Suppressor macrophage treated with lipopolysaccharide for 1 hour (primary cell): ENCODE results near the gene TCF4.

Experiments
- DNase-seq, 3 donors: peaks; one replicate each; pipeline ENCODE4 v3.0.0-alpha.2; 2020 to 2022

TCF4 gene

DNA sequence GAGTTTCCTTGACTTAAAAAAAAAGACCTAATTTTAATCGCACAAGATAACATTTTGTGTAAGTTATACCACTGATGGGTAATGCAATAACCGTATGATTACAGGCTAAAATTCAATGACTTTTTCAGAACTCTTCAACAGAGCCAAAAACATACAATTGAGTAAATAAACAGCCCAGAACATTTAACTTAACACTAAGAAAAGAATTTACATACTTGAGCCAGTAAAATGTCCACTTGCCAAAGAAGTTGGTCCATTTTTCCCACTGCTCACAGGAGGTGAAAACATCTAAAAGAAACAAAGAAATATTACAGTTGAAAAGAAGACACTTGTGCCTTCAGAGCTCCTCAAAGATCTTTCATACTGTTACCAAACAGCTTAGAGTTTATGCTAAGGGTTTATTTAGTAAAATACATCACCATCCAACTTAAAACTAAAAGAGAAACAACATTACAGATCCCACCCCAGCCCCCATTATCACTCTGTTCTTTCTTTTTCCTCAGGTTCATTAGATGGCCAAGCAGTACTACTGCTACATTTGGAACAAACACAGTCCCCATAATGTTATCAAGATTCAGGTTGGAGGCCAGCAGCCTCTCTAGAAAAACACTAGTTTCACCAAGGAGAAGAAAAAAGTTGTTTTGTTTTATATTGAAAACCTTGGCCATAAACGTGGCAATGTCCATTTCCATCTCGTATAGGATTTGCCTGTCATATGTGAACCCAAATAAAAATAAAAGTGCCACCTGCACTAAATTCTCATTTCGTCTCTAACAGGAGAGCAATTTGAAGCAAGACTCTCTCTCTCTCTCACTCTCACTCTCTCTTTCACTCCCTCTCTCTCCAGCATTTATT lies 2.7 kb downstream of the TCF4 start:
- DNase-seq: no peak

DNA sequence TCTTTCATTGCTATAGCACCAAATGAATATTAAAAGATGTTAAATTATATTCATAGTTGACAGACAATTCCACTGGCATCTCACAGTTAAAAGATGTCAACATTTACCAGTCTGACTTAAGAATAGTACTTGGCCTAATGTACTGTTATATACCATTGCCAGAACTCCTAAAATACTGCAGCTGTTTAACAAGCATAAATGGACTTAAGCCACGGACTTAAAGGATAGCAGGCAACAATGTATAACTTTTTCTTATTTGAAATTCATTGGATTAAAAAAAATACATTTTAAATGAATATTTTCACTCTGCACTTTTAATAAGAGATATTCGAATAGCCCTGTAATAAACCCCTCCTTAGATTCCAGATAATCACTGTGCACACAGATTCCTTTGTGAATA lies 3.8 kb downstream of the TCF4 start:
- no peak for DNase-seq

DNA sequence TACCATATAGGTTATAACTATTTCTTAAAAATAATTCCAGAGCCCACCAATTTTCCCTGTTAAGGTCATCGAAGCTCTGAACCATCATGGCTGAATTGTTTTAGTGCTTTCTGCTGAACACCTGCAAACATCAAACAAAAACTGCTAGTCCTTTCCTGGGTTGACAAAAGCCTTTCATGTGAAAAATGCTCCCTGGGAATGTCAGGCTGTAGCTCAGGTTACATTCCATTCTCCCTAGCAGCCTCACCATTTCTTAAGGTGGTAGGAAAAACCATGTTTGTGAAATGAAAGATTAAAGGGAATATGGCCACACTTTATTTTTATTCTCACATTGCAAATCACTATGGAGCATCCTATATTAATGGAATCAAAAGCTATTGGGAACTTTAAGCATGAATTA lies 5.7 kb downstream of the TCF4 start:
- DNase-seq: no peak

DNA sequence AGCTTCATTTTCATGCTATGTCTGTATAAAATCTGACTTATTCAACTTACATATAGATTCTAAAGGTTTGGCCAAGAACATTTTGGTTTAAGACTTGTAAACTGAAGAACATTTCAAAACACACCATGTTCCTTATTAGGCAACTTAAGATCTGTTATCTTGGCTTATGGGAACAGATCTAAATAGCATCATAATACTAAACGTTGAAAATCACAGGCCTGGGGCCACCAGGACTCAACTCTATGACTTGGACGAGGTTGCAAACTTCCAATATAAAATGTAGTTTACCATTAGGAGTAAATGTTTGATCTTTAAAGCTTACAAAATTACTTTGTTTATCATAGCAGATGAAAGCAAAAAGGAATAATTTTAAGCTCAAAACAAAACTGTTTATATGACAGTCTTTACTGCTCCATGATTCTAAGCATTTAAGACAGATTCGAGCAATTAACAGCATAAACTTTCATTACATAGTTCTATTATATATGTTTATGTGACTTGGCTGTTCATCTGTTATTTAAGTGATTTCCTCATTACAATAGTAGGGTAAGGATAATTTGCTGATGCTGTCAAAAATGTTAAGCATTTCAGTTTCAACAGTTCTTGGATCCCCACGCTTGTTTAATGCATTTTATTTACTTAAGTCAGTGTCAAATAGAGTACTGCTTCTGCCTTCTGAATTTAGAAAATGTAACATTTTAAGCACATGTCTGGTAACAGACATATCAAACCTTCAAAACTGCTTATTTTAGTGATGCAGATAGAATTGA lies 8.3 kb downstream of the TCF4 start:
- DNase-seq: no peak

DNA sequence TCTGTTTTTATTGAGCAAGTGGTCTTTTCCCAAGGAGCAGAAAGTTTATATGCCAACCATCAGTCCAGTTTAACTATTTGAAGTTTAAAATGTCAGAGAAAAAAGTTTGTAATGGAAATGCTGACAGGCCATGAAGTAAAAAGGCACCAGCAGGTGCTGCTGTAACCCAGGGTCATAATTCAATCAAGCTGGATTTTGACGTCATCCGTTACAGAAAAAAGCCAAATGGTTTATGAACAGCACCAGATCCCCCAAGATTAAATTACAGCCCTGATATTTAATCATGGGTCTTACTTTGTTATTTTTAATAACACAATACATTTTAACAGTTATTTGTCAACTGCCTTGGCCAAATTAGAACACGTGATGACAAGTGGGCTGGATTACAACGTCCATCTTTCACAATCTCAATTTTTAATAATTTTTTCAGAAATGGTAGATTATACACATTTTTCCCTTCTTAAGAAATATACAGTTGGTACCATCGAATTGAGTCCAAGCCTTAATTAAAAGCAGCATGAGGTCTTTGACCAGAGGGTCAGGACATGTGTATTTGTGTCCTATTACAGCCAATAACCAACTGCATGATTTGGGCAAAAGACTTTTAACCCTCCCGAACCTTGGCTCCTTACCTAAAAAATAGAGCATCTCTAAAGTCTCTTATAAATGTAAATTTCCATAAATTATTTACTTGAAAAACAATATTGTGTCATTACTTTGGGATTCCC lies 10.0 kb downstream of the TCF4 start:
- peak in 1 of 3 donors; percentile 10 for DNase-seq

DNA sequence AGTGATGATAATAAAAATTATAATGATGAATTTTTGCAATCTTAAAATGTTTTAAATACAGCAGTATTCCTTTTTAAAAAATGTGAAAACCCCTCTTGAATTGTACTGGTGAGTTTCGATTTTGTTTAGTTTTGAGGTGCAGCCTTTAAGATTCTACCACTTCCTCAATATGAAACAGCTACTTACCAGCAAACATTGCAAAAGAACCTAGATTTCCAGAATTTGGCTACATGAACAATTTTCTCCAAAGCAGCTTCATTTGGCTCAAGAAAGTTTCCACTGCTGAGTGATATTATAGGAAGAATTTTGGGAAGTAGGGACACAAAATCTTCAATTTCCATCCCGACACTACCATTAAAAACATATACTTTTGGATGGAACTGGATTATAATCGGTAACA lies 12.0 kb downstream of the TCF4 start:
- DNase-seq: peak; percentile 51 to 84 (median 64)

DNA sequence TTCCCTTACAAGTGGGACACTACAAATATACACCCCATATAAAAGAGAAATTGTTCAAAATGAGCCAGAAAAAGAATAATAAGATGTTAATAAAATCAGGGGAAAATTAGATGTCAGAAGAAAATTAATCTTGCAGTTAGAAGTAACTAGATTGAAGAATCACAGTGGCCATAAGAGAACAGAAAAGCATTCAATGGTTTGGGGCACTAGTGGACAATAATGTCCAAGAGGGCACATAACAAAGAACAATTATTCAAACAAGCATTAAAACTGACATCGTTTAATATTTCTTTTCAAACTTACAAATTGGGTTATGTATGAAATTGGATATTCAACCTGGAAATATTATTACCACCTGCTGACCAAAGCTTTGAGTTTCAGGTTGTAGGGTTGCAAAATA lies 12.9 kb downstream of the TCF4 start:
- DNase-seq: no peak

DNA sequence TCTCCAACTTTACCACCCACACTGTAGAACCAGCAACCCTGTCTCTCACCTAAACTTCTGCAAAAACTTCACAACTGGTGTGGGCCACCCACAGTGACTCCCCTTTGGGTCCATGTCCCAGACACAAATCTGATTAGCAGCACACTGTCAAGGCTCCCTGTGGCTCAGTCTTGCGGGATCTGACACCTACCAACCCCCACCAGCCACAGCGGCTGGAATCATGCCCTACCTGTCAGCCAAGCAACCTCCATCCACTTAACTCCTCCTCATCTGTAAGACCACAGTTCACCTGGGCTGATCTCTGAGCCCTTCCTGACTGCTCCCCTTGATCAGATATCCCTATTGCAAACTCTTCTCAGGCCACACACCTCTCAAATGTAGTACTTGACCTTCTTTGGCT lies 14.6 kb downstream of the TCF4 start:
- no peak for DNase-seq

DNA sequence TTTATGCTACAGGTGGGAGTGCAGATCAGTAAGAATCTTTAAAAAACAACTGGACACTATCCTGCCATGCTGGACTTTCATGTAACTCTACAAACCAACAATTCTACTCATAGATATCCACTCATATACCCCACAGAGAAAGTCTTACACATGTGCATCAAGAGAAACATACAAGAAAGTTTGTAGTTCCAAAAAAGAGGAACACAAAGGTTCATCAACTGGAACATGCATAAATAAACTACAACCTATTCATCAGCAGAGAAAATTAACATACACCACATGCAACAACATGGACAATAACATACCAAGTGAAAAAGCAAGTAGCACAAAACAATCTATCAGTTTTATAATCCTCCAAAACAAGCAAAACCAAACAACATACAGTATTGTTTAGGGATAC lies 17.0 kb downstream of the TCF4 start:
- no peak for DNase-seq

DNA sequence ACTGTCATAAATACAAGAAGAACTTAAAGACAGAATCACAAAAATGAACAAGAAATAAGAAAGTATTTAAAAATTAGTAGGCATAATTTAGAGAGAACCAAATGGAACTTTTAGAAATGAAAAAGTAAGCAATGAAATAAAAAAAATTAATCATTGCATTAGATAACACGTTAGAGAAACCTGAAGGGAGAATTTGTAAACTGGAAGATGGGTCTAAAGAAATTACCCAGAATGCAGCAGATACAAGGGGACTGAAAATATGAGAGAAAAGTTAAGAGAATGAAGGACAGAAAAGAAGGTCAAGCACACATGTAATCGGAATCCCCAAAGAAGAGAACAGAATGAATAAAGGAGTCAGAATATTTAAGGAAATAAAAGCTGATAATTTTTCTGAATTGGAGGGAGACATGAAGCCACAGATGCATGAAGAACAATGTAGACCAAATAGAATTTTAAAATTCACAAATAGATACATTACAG lies 21.5 kb downstream of the TCF4 start:
- DNase-seq: no peak

DNA sequence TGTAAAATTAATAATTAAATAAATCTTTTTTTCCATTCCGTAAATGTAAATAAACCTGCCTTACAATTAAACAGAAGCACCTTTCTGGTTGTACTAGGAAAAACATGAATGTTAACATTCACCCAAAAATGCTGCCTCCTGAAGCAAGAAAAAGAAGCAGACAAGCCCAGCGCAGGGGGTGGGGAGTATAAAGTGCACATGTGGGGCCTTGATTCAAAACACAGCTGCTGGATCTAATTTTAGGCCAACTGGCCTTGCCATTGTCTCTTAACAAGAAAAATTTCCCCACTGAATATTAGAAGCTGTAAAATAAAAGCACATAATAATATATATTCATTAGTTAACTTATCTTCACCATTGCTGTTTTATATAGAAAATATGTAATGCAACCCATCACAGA lies 28.3 kb downstream of the TCF4 start:
- no peak for DNase-seq

DNA sequence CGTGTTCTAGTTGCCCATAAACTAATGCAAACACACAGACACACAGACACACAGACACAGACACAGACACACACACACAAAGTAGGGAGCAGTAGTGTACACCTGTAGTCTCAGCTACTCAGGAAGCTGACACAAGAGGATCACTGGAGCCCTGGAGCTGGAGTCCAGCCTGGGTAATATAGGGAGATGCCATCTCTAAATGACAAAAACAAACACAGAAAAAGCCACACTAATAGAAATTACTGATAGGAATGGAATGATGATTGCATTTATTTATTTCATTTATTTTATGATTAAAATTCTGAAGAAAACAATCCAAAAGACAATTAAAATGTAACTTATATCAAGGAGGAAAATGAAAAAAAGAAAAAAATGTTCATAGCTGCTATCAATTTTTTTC lies 30.8 kb downstream of the TCF4 start:
- no peak for DNase-seq

DNA sequence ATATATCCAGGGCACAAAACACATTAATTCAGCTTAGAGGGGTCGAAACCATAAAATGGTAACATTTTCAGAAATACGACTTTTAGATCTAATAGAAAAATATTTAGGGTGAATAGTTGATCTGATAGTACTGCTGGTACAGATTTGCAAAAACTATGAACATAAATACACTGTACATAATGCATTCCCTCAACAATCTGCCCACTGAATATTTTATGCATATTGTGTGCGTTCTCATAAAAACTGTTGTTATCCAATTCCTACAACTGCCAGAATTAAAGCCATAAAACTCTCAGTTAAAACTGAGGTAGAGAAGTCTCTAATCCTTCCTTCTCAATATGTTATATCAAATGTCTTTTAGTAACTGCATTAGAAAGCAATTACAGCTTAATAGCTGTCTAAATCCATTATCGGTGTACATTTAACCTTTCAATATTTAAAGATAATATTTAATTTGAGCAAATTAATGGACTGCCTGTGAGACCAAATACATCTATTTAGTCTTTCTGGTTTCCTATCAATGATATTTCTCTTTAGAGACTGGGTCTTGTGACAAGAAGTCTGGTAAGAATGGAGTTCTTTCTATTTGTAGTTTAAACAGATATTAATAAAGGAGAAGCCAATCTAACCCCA lies 32.5 kb downstream of the TCF4 start:
- no peak for DNase-seq

DNA sequence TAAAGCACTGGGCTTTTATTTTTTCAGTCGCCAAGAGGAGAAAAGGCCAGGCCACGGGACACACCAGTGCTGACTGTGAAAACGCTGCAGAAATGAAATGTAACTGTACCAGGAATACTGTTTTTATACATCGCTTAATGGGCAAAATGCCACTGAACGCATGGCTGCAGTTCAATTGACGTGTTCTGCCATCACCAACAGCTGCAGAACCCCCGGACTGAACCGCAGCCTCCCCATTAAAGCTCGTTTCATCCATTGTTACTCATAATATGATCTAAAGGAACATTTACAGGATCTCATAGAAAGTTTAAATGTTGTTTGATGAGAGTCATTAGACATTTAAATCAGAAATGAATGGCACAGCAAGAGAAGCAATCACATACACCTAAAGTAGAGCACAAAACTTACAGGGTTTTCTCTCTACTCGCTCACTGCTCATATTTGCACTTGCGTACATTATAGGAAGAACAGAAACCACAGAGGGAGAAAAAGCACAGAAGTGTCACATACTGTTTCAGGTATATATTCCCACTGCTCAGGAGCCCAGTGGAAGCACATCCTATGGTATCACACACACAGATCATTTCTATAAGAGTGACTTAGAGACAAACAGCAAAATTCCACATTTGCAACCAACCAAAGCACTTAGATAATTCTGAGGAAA lies 35.3 kb downstream of the TCF4 start:
- DNase-seq: no peak

DNA sequence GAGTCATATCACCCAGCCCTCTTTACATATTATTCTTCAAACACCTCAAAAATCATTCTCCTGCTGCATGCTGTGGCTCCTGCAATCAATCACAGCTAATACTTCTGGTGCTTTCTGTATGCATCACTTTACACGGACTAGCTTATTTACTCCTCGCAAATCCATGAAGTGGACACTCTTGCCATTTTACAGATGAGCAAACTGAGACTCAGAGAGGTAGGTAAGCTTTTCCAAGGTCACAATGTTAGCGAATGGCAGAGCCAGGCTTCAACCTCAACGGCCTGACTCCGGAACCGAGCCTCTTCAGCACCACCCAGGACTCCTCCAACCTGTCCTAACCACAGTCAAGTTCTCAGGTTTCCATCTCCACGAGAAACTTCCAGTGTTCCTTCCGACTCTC lies 36.8 kb downstream of the TCF4 start:
- DNase-seq: no peak

DNA sequence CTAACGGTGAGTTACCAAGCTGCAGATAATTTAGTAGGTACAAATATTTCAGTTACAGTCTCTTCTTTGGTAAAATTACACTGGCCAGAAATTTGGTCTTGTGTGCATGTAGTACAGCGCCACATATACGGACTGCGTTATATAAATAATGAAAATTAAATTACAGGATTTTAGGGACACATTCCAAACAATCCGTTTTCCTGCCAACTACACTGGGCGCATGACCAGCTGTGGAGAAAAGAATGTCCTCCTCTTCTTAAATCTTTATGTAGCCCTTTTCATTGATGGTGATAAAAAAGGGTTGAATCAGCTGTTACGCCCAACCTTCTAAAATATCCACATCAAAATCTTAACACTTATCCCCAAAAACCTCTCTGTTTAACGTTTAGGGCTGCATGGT lies 37.5 kb downstream of the TCF4 start:
- no peak for DNase-seq

DNA sequence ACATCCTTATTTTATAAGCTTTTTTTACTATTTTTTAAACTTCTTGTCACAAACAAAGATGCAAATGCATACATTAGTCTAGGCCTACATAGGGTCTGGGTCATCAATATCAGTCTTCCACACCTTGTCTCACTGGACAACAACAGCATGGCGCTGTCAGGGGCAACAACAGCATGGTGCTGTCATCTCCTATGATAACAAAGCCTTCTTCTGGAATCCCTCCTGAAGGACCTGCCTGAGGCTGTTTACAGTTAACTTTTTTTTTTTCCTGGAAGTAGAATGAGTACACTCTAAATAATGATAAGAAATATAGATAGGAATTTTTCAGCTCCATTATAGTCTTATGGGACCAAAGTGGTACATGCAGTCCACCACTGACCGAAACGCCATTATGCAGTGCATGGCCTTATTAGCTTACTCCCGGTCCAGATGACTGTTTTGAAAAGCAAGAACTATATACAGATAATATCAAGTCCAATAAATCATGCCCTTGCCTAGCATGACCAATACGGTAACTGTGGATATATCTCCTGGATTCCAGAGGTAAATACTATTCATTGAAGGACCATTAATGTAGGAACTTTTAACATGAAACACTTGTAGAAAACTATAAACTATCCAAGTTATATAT lies 38.4 kb downstream of the TCF4 start:
- DNase-seq: no peak

DNA sequence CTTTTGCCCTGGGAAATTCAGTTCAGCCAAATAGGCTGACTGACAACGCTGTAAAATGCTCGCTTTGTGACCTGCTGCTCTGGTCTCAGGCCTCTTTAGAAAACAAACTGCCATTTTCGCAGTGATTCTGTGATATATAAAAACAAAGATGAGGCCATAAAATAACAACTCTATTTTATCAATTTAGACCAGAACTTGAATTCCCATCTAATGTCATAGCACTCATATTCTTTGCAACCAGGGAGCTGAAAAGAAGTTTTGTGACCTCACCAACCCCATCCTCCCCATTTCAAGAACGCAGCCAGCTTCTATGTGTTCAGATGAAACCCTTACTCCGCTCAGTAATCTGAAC lies 40.3 kb downstream of the TCF4 start:
- no peak for DNase-seq

DNA sequence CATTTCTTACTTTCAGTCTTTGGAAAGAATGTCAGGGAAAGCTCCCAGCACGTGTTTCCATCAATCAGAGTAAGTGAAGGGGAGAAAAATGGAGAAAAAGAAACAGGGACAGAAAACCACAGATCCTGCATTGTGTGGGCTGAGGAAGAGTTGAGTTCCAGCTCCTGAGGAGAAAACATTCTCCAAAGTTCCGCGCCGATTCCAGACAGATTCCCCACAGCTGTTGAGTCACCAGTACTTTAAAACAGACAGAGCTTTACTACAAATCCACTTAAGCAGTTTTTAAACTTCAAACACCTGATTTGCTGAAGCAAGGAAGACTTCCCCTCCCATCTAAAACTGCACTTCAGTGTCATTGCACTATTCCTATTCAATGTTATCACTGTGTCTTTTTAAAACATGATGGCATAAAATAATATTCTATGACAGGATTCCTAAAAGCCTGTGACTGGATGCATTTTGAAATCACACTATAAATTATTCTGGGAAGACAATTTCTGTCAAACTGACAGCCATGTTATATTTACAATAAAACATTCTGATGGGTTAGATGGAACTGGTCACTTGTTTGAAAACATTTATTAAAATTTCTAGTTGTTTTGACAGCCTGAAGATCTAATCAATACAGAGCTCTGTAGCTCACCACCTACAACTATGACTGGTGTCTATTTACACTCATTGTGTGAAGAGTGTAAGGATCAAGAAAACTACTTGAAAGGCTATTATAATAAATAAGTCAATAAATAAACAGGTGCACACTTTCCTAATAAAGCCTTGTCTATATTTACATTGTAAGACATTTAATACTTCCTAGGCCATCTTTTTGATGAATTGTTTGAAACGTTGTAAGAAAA lies 40.9 kb downstream of the TCF4 start:
- no peak for DNase-seq

DNA sequence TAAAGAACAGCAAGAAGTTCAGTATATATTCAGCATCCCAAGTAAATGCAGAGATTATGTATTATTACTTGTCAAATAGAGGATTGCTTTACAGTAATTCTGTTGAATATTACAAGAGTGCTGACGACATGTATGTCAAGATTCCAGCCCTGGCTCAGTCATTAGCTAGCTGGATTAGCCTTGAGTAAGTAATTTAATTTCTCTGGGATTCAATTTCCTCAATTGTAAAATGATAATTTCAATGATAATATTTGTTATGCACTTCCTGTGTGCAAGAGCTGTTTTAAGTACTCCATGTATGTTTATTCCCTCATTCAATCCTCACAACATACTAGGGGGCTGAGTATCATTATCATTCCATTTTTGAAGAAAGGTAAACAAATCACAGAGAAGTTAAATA lies 44.0 kb downstream of the TCF4 start:
- DNase-seq: no peak

DNA sequence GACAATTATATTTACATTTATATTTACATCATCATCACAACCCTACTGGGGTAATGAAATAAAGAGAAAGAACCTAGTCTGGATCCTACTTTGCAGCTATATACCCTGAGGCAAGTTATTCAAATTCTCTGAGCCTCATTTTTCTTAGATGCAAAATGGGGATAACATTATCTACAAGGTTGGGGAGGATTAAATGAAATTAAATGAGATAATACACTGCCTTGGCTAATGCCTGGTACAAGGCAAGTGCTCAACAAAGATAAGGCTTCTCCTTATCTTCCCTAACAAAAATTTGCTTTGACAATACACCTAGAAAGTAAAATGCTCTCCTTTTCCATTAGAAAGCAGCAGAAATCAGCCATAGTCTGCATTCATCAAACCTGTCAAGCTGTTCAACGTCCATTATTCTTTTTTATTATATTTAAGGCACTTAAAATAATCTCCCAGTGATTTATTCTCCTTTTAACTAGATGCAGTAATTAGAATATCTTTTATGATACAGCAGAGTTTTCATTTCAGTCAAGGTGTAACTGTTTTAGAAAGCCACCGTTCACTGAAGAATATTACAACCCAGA lies 44.8 kb downstream of the TCF4 start:
- DNase-seq: no peak
